ENCODE data around the gene GAPDH. TPM values are rescaled to one million over a fixed set of nuclear protein-coding genes. Genes with fewer than 3 reads are reported as not detected.

Gene GAPDH
- total RNA-seq, 4 donors from 2014 or later = 1,190 to 2,139 (median 1,514) TPM

DNA sequence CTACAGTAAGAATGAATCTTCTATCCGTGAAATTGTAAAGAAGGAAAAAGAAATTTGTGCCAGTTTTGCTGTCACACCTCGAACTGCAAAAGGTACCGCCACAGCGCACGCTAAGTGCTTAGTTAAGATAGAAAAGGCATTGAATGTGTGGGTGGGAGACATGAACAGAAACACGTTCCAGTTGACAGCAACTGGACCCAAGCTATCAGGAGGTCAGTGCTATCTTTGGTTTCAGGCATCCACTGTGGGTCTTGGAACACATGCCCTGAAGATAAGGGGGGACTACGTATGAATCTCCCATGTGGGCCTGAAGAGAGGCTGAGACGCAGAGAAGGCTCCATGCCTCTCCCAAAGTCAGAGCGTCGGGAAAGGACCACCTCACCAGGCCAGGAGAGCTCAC, 11.7 kb downstream of the GAPDH start:
- intact Hi-C loops (cut with DNase I; ENCODE audit: low total_unique reads) = no loop called here
- WGBS, 2 donors = 91 to 93% methylated on average over 10 of the region's 10 CpGs
- no peak for TF ChIP-seq POLR2A (IDR thresholded peaks at IDR 0.05)
- TF ChIP-seq, protein P1, sequence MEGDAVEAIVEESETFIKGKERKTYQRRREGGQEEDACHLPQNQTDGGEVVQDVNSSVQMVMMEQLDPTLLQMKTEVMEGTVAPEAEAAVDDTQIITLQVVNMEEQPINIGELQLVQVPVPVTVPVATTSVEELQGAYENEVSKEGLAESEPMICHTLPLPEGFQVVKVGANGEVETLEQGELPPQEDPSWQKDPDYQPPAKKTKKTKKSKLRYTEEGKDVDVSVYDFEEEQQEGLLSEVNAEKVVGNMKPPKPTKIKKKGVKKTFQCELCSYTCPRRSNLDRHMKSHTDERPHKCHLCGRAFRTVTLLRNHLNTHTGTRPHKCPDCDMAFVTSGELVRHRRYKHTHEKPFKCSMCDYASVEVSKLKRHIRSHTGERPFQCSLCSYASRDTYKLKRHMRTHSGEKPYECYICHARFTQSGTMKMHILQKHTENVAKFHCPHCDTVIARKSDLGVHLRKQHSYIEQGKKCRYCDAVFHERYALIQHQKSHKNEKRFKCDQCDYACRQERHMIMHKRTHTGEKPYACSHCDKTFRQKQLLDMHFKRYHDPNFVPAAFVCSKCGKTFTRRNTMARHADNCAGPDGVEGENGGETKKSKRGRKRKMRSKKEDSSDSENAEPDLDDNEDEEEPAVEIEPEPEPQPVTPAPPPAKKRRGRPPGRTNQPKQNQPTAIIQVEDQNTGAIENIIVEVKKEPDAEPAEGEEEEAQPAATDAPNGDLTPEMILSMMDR (IDR thresholded peaks at IDR 0.05) = no peak
- H3K4me3 ChIP-seq (ENCODE audit: low read depth, poor library complexity, severe bottlenecking) = no peak overlapping the region
- no peak for DNase-seq (ENCODE audit: low spot score in 2 of 2)

- no peak for TF ChIP-seq POLR2A (IDR thresholded peaks at IDR 0.05)
- TF ChIP-seq, protein P1 (IDR thresholded peaks at IDR 0.05) = no peak
- DNase-seq (ENCODE audit: low spot score in 2 of 2) = no peak
- 86 to 91% methylated on average over 1 of the region's 1 CpG for WGBS, 2 donors
- intact Hi-C loops (cut with DNase I; ENCODE audit: low total_unique reads) = no loop called here
- no peak overlapping the region for H3K4me3 ChIP-seq (ENCODE audit: low read depth, poor library complexity, severe bottlenecking)
Measured at GRCh38 chr12:6547566-6547965, 13.2 kb downstream of the GAPDH start.

- intact Hi-C loops (cut with DNase I; ENCODE audit: low total_unique reads) = no loop called here
- H3K4me3 ChIP-seq (ENCODE audit: low read depth, poor library complexity, severe bottlenecking) = no peak overlapping the region
Measured at GRCh38 chr12:6547987-6548386, 13.7 kb downstream of the GAPDH start.

GRCh38 chr12:6548556-6548955, 14.2 kb downstream of the GAPDH start:
- TF ChIP-seq POLR2A (IDR thresholded peaks at IDR 0.05) = no peak
- TF ChIP-seq, protein P1 (IDR thresholded peaks at IDR 0.05) = no peak
- intact Hi-C loops (cut with DNase I; ENCODE audit: low total_unique reads) = no loop called here
- DNase-seq (ENCODE audit: low spot score in 2 of 2) = no peak
- H3K4me3 ChIP-seq (ENCODE audit: low read depth, poor library complexity, severe bottlenecking) = no peak overlapping the region
- 80 to 89% methylated on average over 19 to 26 of the region's 26 CpGs for WGBS, 2 donors

More at GRCh38 chr12:6547987-6548386, 13.7 kb downstream of the GAPDH start:
- TF ChIP-seq, protein P1 (IDR thresholded peaks at IDR 0.05) = no peak
- no peak for TF ChIP-seq POLR2A (IDR thresholded peaks at IDR 0.05)
- no peak for DNase-seq (ENCODE audit: low spot score in 2 of 2)
- WGBS, 2 donors = 65 to 76% methylated on average over 9 of the region's 9 CpGs

DNA sequence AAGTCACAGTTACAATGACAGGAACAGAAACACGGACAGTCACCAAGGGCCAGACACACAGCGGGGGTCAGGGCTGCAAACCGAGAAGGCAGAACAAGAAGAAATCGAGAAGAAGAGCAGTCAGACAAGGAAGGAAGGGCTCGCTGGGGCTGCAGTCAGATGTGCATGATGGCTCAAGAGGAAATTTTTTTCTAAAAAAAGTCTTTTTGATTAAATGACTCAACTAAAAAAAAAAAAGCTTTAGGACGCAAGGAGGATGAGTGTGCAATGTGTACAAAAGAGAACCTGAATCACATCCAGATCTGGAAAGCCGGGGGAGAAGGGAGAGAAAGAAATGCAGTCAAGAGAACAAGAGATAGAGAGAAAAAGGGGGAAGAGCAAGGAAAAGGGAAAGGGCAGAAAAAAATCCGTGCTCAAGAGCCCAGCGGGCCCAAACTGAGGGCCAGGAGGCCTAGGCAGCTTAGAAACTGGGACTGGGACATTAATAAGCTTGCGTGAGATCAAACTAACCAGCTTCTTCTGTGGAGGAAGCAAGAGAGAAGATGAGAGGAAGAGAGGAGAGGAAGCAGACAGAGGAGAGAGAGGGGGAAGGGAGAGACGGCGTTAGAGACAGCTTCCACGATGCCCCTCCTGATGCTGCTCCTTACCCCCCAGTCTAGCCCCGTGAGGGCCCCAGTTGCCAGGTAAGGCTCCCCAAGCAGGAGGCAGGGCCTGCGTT, 14.8 kb downstream of the GAPDH start:
- intact Hi-C loops (cut with DNase I; ENCODE audit: low total_unique reads) = no loop called here
- TF ChIP-seq, protein P1 (IDR thresholded peaks at IDR 0.05) = no peak
- no peak for TF ChIP-seq POLR2A (IDR thresholded peaks at IDR 0.05)
- 69 to 72% methylated on average over 15 of the region's 15 CpGs for WGBS, 2 donors
- DNase-seq (ENCODE audit: low spot score in 2 of 2) = no peak
- no peak overlapping the region for H3K4me3 ChIP-seq (ENCODE audit: low read depth, poor library complexity, severe bottlenecking)

Data from lower leg skin (tissue), 4 donors.